ENCODE data around the gene POLD1. TPM values are rescaled to one million over a fixed set of nuclear protein-coding genes. Genes with fewer than 3 reads are reported as not detected.

The POLD1 gene
- total RNA-seq: 65.4 and 79.4 TPM in 2 replicates

DNA sequence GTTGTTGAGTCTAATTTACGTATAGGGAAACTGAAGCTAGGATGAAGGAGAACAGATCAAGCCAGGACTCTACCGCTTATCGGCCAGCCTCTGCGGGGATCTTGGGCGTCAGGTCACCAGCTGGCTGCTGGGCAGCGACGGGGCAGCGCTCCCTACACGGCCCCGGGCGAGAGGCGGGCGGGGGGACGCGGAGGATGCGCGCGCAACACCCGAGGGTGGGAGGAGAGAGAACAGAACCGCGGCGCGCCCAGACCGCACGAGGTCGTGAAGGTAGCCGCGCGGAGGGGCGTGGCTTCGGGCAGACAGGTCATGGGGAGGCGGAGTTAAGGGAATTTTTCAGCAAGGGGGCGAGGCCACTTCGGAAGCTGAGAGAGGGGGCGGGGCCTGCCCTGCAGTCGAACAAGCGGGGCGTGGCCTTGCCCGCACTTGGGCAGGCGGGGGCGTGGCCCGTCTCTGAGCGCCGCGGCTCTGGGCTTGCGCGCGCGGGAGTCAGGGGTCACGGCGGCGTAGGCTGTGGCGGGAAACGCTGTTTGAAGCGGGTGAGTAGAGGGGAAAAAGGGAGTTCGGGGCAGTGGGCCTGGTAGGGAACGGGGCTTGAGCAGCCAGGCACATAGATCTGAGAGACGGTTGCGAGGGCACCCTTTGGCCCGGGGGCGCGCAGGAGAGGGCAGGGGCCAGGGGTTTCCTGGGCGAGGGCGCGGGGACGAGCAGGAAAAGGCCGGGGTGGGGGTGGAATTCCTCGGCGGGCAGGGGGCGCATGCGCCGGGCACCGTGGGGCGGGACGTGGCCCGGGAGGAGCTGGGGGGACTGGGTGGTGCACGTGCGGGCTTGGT lies at the start of gene POLD1:
POLD1 (plus strand) TSS at position 496 of the 833 bp plus-strand sequence. CDS start 14,505 bp downstream, outside the sequence.

DNA sequence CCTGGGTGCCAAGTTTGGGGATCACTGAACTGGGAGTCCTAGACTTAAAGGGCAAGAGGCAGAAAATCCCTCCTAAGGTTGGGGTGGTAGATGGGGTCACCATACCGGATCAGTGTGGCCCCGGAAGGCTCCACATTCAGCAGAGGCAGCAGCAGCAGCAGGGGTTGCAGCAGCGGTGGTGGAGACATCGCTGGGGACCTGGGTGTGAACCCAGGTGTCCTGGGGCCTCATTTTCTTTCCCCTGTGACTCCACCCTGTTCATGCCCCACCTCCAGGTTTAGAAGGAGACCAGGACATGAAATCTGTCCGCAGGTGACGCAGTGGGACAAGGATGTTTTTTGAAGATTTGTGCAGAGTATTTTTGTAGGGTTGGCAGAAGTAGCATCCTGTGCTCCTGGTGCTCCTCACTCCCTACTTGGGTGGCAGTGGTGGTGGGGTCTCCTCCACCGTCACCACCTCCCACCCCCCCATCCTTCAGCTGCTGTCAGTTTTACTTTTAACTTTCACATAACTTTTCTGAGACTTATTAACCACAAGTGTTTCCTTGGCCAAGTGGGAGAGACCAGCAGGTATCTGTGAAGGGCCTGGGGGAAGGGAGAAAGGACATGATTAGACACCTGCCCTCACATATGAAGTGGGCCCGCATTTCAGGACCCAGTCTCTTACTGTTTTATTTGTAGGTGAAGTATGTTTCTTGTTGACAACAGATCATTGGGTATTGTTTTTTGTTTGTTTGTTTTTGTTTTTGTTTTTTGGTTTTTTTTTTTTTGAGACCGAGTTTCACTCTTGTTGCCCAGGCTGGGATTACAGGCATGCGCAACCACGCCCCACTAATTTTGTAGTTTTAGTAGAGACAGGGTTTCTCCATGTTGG lies 18.5 kb upstream of the POLD1 start, which contains the start of gene NAPSA:
NAPSA (minus strand) TSS at position 206 of the 873 bp plus-strand sequence; CDS start at position 188, 18 bp downstream.

DNA sequence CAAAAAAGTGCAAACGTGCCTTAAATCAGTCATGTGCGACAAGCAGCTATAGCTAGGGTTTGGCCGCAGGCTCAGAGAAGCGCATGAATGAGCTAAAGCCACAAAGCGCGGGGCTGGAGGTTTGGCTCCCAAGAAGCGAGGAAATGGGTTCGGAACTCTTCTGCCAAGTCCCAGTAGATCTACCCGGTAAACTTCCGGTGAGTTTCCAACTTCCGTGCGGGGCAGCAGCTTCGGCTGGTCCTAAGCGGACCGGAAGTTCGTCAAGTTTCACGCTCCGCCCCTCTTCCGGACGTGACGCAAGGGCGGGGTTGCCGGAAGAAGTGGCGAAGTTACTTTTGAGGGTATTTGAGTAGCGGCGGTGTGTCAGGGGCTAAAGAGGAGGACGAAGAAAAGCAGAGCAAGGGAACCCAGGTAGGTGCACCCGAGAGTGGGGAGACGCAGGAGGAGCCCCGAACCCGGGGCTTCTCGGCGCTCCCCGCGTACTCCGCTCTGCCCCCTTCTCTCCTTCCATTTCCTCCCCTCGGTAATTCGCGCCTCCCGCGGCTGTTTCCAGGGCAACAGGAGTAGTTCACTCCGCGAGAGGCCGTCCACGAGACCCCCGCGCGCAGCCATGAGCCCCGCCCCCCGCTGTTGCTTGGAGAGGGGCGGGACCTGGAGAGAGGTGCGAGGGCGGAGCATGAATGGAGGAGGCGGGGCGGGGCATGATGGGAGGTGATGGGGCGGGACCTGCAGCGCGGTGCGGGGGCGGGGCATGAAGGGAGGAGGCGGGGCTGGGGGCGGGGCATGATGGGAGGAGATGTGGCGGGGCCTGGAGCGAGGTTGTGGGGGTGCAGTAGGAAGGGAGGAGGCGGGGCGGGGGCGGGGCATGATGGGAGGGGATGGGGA lies 7.7 kb upstream of the POLD1 start, which contains the start of gene NR1H2:
NR1H2 (plus strand) TSS at position 292 of the 885 bp plus-strand sequence. CDS start 1,149 bp downstream, outside the sequence.

DNA sequence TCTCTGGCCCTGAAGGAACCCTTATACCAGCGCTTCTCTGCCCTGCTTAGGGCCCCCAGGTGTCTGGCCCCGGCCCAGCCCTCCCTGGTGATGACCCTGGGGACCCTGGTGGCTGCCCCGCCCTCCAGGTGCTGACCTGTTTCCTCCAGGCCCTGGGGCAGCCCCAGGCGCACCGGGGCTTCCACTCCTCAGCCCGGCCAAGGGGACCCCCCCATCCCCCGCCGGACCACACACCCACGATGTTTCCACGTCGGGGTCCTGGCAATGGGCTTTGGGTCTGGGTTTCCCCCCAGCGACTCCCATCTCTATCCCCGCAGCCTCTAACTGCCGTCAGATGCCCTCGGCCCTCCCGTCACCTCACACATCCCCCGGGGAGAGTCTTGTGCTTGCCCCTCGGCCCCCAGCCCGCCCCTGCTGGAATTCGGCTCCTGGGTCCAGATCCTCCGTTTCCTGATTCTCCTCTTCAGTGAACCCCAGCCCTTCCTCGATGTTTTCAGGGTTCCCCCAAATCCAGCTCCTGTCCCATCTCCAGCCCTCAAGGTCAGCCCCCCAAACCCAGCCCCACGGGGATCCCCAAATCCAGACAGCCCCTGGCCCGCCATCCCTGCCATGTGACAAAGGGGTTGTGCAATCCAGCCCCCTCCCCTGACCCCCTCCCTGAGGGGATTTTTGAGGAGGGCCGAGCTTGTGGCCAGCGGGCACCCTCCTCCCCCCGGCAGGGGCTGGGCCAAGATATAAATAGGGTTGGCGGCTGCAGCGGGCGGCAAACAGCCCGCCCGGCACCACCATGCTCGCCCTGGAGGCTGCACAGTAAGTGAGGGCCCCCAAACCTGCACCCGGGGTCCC lies 34.3 kb downstream of the POLD1 start, which contains the start of gene SPIB:
SPIB (plus strand) TSS at position 763 of the 846 bp plus-strand sequence; CDS start at position 788, 25 bp downstream.

DNA sequence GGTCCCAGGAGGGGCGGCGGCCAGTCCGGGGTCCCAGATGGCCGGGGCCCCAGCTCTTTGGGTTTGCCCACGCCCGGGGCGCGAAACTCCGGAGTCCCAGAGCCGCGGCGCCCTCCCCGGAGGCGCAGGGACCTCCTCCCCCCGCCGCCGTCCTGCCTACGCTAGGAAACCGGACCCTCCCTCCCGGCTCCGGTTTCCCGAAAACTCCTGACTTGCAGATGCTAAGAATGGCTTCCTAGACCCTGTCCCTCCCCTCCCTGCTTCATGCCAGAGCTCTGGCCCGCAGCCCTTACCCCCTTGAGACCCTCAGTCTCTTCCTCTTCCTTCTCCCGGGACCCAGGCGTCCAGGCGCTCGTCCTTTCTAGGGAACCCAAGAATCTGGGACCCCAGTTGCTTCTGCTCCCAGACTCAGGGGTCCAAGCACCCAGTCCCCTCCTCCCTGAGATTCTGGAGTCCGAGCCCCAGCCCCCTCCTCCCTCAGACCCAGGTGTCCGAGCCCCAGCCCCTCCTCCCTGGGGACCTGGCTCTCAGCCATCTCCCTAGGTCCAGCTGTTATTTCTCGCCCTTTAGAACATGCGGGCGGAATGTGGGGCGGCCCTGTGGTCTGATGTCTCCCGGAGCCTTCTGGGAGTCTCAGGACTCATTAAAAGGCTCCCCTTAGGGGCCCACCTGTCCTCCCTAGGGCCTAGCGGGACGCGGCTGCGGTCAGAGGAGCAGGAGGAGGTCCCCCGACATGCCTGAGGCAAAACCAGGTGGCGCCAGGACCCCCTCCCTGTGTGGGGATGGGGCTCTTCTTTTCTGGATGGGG lies 48.3 kb downstream of the POLD1 start, which contains the start of gene MYBPC2:
MYBPC2 (plus strand) TSS at position 672 of the 808 bp plus-strand sequence; CDS start at position 734, 62 bp downstream.

Other genes with a start within 250 kb of the POLD1 start
- not detected in 2 replicates for gene IZUMO2, start 221.1 kb upstream of the POLD1 start, total RNA-seq
- gene MYH14, start 180.7 kb upstream of the POLD1 start, total RNA-seq: 0.38 TPM in 1 of 2 replicates, not detected in the other
- under 0.01 and 0.38 TPM in 2 replicates for gene KCNC3, start 55.0 kb upstream of the POLD1 start, total RNA-seq
- gene NAPSA, start 18.7 kb upstream of the POLD1 start, total RNA-seq: 0.19 TPM in 1 of 2 replicates, not detected in the other
- gene NR1H2, start 7.9 kb upstream of the POLD1 start, total RNA-seq: 45.5 and 67.3 TPM in 2 replicates
- gene SPIB, start 34.6 kb downstream of the POLD1 start, total RNA-seq: not detected in 2 replicates
- gene MYBPC2, start 48.5 kb downstream of the POLD1 start, total RNA-seq: not detected in 2 replicates
- 31.6 and 54.2 TPM in 2 replicates for gene EMC10, start 92.2 kb downstream of the POLD1 start, total RNA-seq
- gene GARIN5A, start 92.5 kb downstream of the POLD1 start, total RNA-seq: not detected in 2 replicates
- 14.7 and 16.7 TPM in 2 replicates for gene JOSD2, start 126.8 kb downstream of the POLD1 start, total RNA-seq
- 0.19 TPM in 1 of 2 replicates, not detected in the other for gene ASPDH, start 129.6 kb downstream of the POLD1 start, total RNA-seq
- under 0.01 TPM in 1 of 2 replicates, not detected in the other for gene LRRC4B, start 184.1 kb downstream of the POLD1 start, total RNA-seq